ENCODE data around the gene AAK1. TPM values are rescaled to one million over a fixed set of nuclear protein-coding genes. Genes with fewer than 3 reads are reported as not detected.
A peak's percentile ranks its signal among the peaks of the same experiment; 100 is the strongest.

The AAK1 gene
- total and polyA plus RNA-seq, 2 donors (not counting 1 experiment from before 2014, with no cell fraction given), result 43.5 to 45.7 TPM

GRCh38 chr2:69597843-69598610 lies 45.5 kb downstream of the AAK1 start:
- no peak for TF ChIP-seq EZH2 (IDR thresholded peaks at IDR 0.05; ENCODE audit: low read length, missing control alignments)
- no peak for TF ChIP-seq CTCF (conservative IDR thresholded peaks at IDR 0.05 in 1 of 2, IDR thresholded peaks at IDR 0.05 in 1 of 2; ENCODE audit: low read depth in 1 of 2, low read length in 2 of 2)
- Histone ChIP-seq H3K9ac (ENCODE audit: insufficient read depth, low read length) (no peak overlapping the region), H3K27ac (ENCODE audit: insufficient read depth, low read length) (no peak overlapping the region), H3K9me3 (ENCODE audit: control insufficient read depth, insufficient read depth, low read depth, low read length) (no peaks in the 10 kb centered on the region), H3K36me3 (ENCODE audit: control insufficient read depth, insufficient read depth, low read length) (no peaks in the 10 kb centered on the region), H4K20me1 (ENCODE audit: control insufficient read depth, extremely low read depth, insufficient read depth, low read length) (no peaks in the 10 kb centered on the region), H2AFZ (ENCODE audit: low read length) (no peak overlapping the region), H3K27me3 (ENCODE audit: control insufficient read depth, insufficient read depth, low read length) (no peaks in the 10 kb centered on the region), H3K4me2 (ENCODE audit: extremely low read depth, insufficient read depth, low read length) (no peak overlapping the region), H3K79me2 (ENCODE audit: control insufficient read depth, insufficient read depth, low read length) (peaks cover 45% of the 10 kb centered on the region), H3K4me1 (ENCODE audit: control insufficient read depth, extremely low read depth, insufficient read depth, low read length) (peaks cover 10% of the 10 kb centered on the region), H3K4me3 (replicated peaks in 1 of 4; ENCODE audit: control extremely low read depth in 1 of 4, insufficient read depth in 1 of 4, low read depth in 3 of 4, low read length in 4 of 4) (no peak overlapping the region)
- DNase-seq (ENCODE audit: low read depth in 2 of 2), result no peak

- Histone ChIP-seq H3K4me3 (replicated peaks in 1 of 4; ENCODE audit: control extremely low read depth in 1 of 4, insufficient read depth in 1 of 4, low read depth in 3 of 4, low read length in 4 of 4) (no peak overlapping the region), H3K4me2 (ENCODE audit: extremely low read depth, insufficient read depth, low read length) (no peak overlapping the region), H3K27ac (ENCODE audit: insufficient read depth, low read length) (no peak overlapping the region), H3K4me1 (ENCODE audit: control insufficient read depth, extremely low read depth, insufficient read depth, low read length) (peaks cover 10% of the 10 kb centered on the region), H3K9me3 (ENCODE audit: control insufficient read depth, insufficient read depth, low read depth, low read length) (no peaks in the 10 kb centered on the region), H3K36me3 (ENCODE audit: control insufficient read depth, insufficient read depth, low read length) (no peaks in the 10 kb centered on the region), H4K20me1 (ENCODE audit: control insufficient read depth, extremely low read depth, insufficient read depth, low read length) (no peaks in the 10 kb centered on the region), H3K9ac (ENCODE audit: insufficient read depth, low read length) (no peak overlapping the region), H2AFZ (ENCODE audit: low read length) (no peak overlapping the region), H3K27me3 (ENCODE audit: control insufficient read depth, insufficient read depth, low read length) (no peaks in the 10 kb centered on the region), H3K79me2 (ENCODE audit: control insufficient read depth, insufficient read depth, low read length) (peaks cover 49% of the 10 kb centered on the region)
- no peak for DNase-seq (ENCODE audit: low read depth in 2 of 2)
- TF ChIP-seq CTCF (conservative IDR thresholded peaks at IDR 0.05 in 1 of 2, IDR thresholded peaks at IDR 0.05 in 1 of 2; ENCODE audit: low read depth in 1 of 2, low read length in 2 of 2) (no peak), EZH2 (IDR thresholded peaks at IDR 0.05; ENCODE audit: low read length, missing control alignments) (no peak)
Observed at GRCh38 chr2:69597105-69597504, 46.4 kb downstream of the AAK1 start.

- no peak overlapping the region for H3K4me3 ChIP-seq (replicated peaks in 1 of 4; ENCODE audit: control extremely low read depth in 1 of 4, insufficient read depth in 1 of 4, low read depth in 3 of 4, low read length in 4 of 4)
- no peak for TF ChIP-seq EZH2 (IDR thresholded peaks at IDR 0.05; ENCODE audit: low read length, missing control alignments)
- TF ChIP-seq CTCF (conservative IDR thresholded peaks at IDR 0.05 in 1 of 2, IDR thresholded peaks at IDR 0.05 in 1 of 2; ENCODE audit: low read depth in 1 of 2, low read length in 2 of 2), result no peak
- H2AFZ ChIP-seq (ENCODE audit: low read length), result no peak overlapping the region
- H3K9me3 ChIP-seq (ENCODE audit: control insufficient read depth, insufficient read depth, low read depth, low read length), result no peaks in the 10 kb centered on the region
- H3K9ac ChIP-seq (ENCODE audit: insufficient read depth, low read length), result no peak overlapping the region
- DNase-seq (ENCODE audit: low read depth in 2 of 2), result peak; percentile 61 to 69
- H3K36me3 ChIP-seq (ENCODE audit: control insufficient read depth, insufficient read depth, low read length), result no peaks in the 10 kb centered on the region
- H3K27ac ChIP-seq (ENCODE audit: insufficient read depth, low read length), result no peak overlapping the region
- H3K4me1 ChIP-seq (ENCODE audit: control insufficient read depth, extremely low read depth, insufficient read depth, low read length), result peaks cover 3% of the 10 kb centered on the region
- H4K20me1 ChIP-seq (ENCODE audit: control insufficient read depth, extremely low read depth, insufficient read depth, low read length), result no peaks in the 10 kb centered on the region
- H3K27me3 ChIP-seq (ENCODE audit: control insufficient read depth, insufficient read depth, low read length), result no peaks in the 10 kb centered on the region
- no peak overlapping the region for H3K4me2 ChIP-seq (ENCODE audit: extremely low read depth, insufficient read depth, low read length)
- peaks cover 51% of the 10 kb centered on the region for H3K79me2 ChIP-seq (ENCODE audit: control insufficient read depth, insufficient read depth, low read length)
Observed at GRCh38 chr2:69594341-69594740, 49.2 kb downstream of the AAK1 start.

Data from fibroblast of lung (primary cell).